ENCODE measurements around the gene GRIN2C.

Gene GRIN2C

GRCh38 chr17:74812109-74813009 is 47.3 kb downstream of the GRIN2C start:
- no peak for TF ChIP-seq CTCF (conservative IDR thresholded peaks at IDR 0.05; ENCODE audit: low read depth, low read length)
- H3K4me3 ChIP-seq (ENCODE audit: low read depth, low read length) = no peak overlapping the region
- peak; percentile 56 for DNase-seq (ENCODE audit: low read depth)

- no peak for DNase-seq (ENCODE audit: low read depth)
- no peak overlapping the region for H3K4me3 ChIP-seq (ENCODE audit: low read depth, low read length)
- TF ChIP-seq CTCF (conservative IDR thresholded peaks at IDR 0.05; ENCODE audit: low read depth, low read length) = no peak
These were observed 48.8 kb downstream of the GRIN2C start for GRCh38 chr17:74810699-74811485.

GRCh38 chr17:74808714-74809430 is 50.8 kb downstream of the GRIN2C start:
- no peak for TF ChIP-seq CTCF (conservative IDR thresholded peaks at IDR 0.05; ENCODE audit: low read depth, low read length)
- DNase-seq (ENCODE audit: low read depth) = no peak
- no peak overlapping the region for H3K4me3 ChIP-seq (ENCODE audit: low read depth, low read length)

- no peak for DNase-seq (ENCODE audit: low read depth)
- no peak for TF ChIP-seq CTCF (conservative IDR thresholded peaks at IDR 0.05; ENCODE audit: low read depth, low read length)
- H3K4me3 ChIP-seq (ENCODE audit: low read depth, low read length) = no peak overlapping the region
These were observed 51.8 kb downstream of the GRIN2C start for GRCh38 chr17:74807925-74808324.

GRCh38 chr17:74807441-74807840 is 52.2 kb downstream of the GRIN2C start:
- no peak for TF ChIP-seq CTCF (conservative IDR thresholded peaks at IDR 0.05; ENCODE audit: low read depth, low read length)

GRCh38 chr17:74806334-74806733 is 53.4 kb downstream of the GRIN2C start:
- no peak for TF ChIP-seq CTCF (conservative IDR thresholded peaks at IDR 0.05; ENCODE audit: low read depth, low read length)
- no peak overlapping the region for H3K4me3 ChIP-seq (ENCODE audit: low read depth, low read length)
- no peak for DNase-seq (ENCODE audit: low read depth)

More at GRCh38 chr17:74807441-74807840, 52.2 kb downstream of the GRIN2C start:
- DNase-seq (ENCODE audit: low read depth) = no peak
- H3K4me3 ChIP-seq (ENCODE audit: low read depth, low read length) = no peak overlapping the region
